ENCODE results near the gene COL5A2. TPM values are rescaled to one million over a fixed set of nuclear protein-coding genes. Genes with fewer than 3 reads are reported as not detected.

Gene COL5A2
- total RNA-seq, 6 donors from 2014 or later: 9.0 to 42.7 (median 26.8) TPM

GRCh38 chr2:189047171-189047888 is 132.2 kb downstream of the COL5A2 start:
- no peak overlapping the region for H3K4me3 ChIP-seq
- H3K27me3 ChIP-seq: no peaks in the 10 kb centered on the region
- DNase-seq: no peak
- H3K4me1 ChIP-seq: no peaks in the 10 kb centered on the region
- no peaks in the 10 kb centered on the region for H3K9me3 ChIP-seq
- no peak for TF ChIP-seq POLR2AphosphoS5 (IDR thresholded peaks at IDR 0.05)
- no peak for TF ChIP-seq CTCF (IDR thresholded peaks at IDR 0.05)
- no peak for TF ChIP-seq POLR2A (IDR thresholded peaks at IDR 0.05)
- no peak for TF ChIP-seq EP300 (IDR thresholded peaks at IDR 0.05)
- no peak overlapping the region for H3K27ac ChIP-seq
- H3K36me3 ChIP-seq: peaks cover 0 to 11% (median 0%) of the 10 kb centered on the region in 4 donors
- WGBS, 2 donors: 93 to 95% methylated on average over 4 of the region's 4 CpGs
- no peak for ATAC-seq (ENCODE audit: low FRiP score in 2 of 2)

GRCh38 chr2:189046320-189046719 is 133.2 kb downstream of the COL5A2 start:
- H3K36me3 ChIP-seq: peaks cover 0 to 4% (median 0%) of the 10 kb centered on the region in 4 donors
- H3K4me1 ChIP-seq: no peaks in the 10 kb centered on the region
- no peaks in the 10 kb centered on the region for H3K9me3 ChIP-seq
- no peak for TF ChIP-seq POLR2A (IDR thresholded peaks at IDR 0.05)
- no peak for TF ChIP-seq EP300 (IDR thresholded peaks at IDR 0.05)
- TF ChIP-seq POLR2AphosphoS5 (IDR thresholded peaks at IDR 0.05): no peak
- no peak for TF ChIP-seq CTCF (IDR thresholded peaks at IDR 0.05)
- H3K27ac ChIP-seq: no peak overlapping the region
- no peaks in the 10 kb centered on the region for H3K27me3 ChIP-seq
- no peak for ATAC-seq (ENCODE audit: low FRiP score in 2 of 2)
- no peak overlapping the region for H3K4me3 ChIP-seq
- no peak for DNase-seq
- 72 to 79% methylated on average over 2 of the region's 2 CpGs for WGBS, 2 donors

GRCh38 chr2:189045836-189046235 is 133.7 kb downstream of the COL5A2 start:
- Histone ChIP-seq H3K4me1 (no peaks in the 10 kb centered on the region), H3K36me3 (peaks cover 0 to 4% (median 0%) of the 10 kb centered on the region in 4 donors), H3K9me3 (no peaks in the 10 kb centered on the region), H3K27me3 (no peaks in the 10 kb centered on the region), H3K27ac (no peak overlapping the region), H3K4me3 (no peak overlapping the region)
- WGBS, 2 donors: 91% methylated on average over 3 of the region's 3 CpGs
- no peak for DNase-seq
- ATAC-seq (ENCODE audit: low FRiP score in 2 of 2): no peak
- no peak for TF ChIP-seq CTCF (IDR thresholded peaks at IDR 0.05)
- TF ChIP-seq POLR2AphosphoS5 (IDR thresholded peaks at IDR 0.05): no peak
- no peak for TF ChIP-seq POLR2A (IDR thresholded peaks at IDR 0.05)
- no peak for TF ChIP-seq EP300 (IDR thresholded peaks at IDR 0.05)

GRCh38 chr2:189037518-189037917 is 142.0 kb downstream of the COL5A2 start:
- Histone ChIP-seq H3K4me1 (no peaks in the 10 kb centered on the region), H3K27ac (no peak overlapping the region), H3K36me3 (peaks cover 0 to 10% (median 0%) of the 10 kb centered on the region in 4 donors), H3K4me3 (no peak overlapping the region), H3K27me3 (no peaks in the 10 kb centered on the region), H3K9me3 (no peaks in the 10 kb centered on the region)
- WGBS, 2 donors: 74 to 85% methylated on average over 1 of the region's 1 CpG
- DNase-seq (no peak), ATAC-seq (ENCODE audit: low FRiP score in 2 of 2) (no peak)
- no peak for TF ChIP-seq EP300 (IDR thresholded peaks at IDR 0.05)
- TF ChIP-seq POLR2A (IDR thresholded peaks at IDR 0.05): no peak
- TF ChIP-seq CTCF (IDR thresholded peaks at IDR 0.05): no peak

Data from upper lobe of left lung (tissue), 6 donors.